Astrocyte of the hippocampus (primary cell): ENCODE results near the gene PRRT2.
"Not testable (repeated sequence)": the region's sequence is repeated elsewhere in the genome, so short reads cannot be mapped to it uniquely, and the experiment has no call there.

ENCODE experiments used
- DNase-seq: peaks from one replicate; pipeline ENCODE4 v3.0.0; 2011; ENCODE audit warnings: low read depth, low spot score

PRRT2 gene

DNA sequence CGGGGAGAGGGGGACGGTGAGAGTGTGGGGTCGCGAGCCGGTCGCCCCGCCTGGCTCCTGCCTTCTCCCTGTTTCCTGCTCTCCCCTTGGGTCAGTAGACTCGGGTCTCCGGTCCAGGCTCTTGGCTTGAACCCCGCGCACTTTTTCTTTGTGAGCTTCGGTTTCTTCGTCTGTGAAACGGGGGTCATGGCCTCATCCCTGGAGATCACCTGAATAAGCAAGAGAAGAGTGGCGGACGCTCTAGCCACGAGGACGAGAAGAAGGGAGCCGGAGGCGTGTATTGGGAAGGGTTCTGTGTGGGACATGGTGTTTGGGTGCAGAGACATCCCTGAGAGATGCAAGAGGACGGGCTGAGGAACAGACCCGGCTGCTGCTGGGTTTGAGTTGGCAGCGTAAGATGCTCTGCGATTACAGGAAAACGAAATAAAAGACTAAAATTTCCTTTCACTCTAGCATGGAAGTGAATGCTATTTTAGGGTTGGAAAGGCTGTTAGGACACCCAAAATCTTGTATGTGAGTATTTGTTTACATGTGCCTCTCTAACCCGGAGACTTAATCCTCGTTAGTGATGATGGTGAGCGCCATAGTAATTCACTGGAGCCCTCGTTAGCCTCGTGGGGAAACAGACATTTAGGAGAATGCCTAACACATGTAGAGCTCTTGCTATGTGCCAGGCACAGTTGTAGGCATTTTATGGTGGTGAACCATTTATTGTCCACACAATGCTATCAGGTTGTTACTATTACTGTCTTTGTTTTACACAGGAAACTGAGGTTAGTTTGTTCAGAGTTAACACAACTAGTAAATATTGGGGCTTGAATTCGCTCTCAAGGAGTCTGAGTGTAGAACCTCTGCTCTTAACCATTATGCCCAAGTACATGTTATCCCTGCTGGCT is 20.8 kb upstream of the PRRT2 start:
- peak; percentile 26 for DNase-seq

GRCh38 chr16:29791845-29792807 is 19.9 kb upstream of the PRRT2 start:
- no peak for DNase-seq

- DNase-seq: not testable (repeated sequence)
These were observed 18.8 kb upstream of the PRRT2 start for GRCh38 chr16:29793153-29793552.

DNA sequence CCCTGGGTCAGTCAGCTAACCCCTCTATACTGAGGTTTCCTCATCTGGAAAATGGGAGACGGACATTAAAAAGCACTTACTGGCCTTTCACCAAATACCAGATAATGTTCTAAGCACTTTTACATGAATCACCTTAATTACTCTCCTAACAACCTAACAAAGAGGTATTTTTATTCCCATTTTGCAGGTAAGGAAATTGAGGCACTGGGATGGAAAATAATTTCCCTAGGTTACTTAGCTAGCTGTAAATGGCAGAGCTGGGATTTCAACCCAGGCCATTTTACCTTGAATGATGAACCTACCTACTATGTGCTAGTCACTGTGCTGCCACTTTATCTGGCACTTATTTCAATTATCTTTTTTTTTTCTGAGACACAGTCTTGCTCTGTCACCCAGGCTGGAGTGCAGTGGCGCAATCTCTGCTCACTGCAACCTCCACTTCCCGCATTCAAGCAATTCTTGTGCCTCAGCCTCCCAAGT is 17.7 kb upstream of the PRRT2 start:
- no peak for DNase-seq

DNA sequence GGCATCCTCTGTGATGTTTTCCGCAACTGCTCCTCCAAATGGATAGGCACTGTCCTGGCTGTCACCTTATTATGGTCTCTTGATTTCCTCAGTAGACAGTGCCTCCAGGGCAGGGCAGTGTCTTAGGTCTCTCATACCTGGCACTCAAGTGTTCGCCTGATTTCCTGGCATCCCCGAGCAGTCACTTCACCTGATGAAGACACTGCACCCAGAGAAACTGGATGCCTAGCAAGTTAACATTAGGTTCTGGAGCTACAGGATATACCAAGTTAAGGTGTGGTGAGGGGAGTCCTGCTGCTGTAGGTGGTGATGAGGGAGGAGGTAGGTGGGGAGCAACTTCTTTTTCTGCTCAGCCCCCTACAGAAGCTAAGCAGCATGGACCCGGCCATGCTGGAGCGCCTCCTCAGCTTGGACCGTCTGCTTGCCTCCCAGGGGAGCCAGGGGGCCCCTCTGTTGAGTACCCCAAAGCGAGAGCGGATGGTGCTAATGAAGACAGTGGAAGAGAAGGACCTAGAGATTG is 9.5 kb upstream of the PRRT2 start:
- no peak for DNase-seq

GRCh38 chr16:29804020-29804419 is 8.0 kb upstream of the PRRT2 start:
- no peak for DNase-seq

- peak; percentile 39 for DNase-seq
These were observed 7.3 kb upstream of the PRRT2 start for GRCh38 chr16:29804455-29805231.

GRCh38 chr16:29805232-29806098 is 6.5 kb upstream of the PRRT2 start:
- peak; percentile 99 for DNase-seq

GRCh38 chr16:29806099-29806579 is 5.9 kb upstream of the PRRT2 start, which contains the start of gene MAZ:
TSS of gene MAZ (plus strand) at chr16:29806529. CDS start at chr16:29806702, 173 bp downstream.
- DNase-seq: no peak

DNA sequence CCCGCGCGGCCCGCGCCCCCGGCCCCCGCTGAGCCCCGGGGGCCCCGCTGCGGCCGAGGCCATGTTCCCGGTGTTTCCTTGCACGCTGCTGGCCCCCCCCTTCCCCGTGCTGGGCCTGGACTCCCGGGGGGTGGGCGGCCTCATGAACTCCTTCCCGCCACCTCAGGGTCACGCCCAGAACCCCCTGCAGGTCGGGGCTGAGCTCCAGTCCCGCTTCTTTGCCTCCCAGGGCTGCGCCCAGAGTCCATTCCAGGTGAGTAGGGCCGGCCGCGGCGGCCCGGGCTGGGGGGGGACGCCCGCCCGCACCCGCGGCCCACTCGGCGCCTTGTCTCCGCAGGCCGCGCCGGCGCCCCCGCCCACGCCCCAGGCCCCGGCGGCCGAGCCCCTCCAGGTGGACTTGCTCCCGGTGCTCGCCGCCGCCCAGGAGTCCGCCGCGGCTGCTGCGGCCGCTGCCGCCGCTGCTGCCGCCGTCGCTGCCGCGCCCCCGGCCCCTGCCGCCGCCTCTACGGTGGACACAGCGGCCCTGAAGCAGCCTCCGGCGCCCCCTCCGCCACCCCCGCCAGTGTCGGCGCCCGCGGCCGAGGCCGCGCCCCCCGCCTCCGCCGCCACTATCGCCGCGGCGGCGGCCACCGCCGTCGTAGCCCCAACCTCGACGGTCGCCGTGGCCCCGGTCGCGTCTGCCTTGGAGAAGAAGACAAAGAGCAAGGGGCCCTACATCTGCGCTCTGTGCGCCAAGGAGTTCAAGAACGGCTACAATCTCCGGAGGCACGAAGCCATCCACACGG is 5.2 kb upstream of the PRRT2 start:
- peak; percentile 68 for DNase-seq

DNA sequence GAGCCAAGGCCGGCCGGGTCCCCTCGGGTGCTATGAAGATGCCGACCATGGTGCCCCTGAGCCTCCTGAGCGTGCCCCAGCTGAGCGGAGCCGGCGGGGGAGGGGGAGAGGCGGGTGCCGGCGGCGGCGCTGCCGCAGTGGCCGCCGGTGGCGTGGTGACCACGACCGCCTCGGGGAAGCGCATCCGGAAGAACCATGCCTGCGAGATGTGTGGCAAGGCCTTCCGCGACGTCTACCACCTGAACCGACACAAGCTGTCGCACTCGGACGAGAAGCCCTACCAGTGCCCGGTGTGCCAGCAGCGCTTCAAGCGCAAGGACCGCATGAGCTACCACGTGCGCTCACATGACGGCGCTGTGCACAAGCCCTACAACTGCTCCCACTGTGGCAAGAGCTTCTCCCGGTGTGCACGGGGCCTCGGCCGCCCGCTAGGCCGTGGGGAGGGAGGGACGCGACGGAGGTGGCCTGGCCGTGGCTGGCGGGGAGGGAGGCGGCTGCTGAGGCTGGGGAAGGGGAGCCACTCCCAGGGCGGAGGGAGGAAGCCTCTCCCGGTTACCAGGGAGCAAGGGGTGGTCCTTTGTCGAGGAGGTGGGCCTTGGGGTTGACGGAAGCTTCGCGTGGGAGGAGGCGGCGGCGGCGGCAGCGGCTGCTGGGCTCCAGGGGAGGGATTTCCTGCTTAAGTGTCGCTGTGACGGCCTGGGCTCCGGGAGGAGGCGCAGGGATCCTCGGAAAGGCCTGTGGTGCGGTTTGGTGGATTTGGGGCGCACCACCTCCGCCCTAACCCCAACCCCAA is 4.4 kb upstream of the PRRT2 start:
- DNase-seq: peak; percentile 95

DNA sequence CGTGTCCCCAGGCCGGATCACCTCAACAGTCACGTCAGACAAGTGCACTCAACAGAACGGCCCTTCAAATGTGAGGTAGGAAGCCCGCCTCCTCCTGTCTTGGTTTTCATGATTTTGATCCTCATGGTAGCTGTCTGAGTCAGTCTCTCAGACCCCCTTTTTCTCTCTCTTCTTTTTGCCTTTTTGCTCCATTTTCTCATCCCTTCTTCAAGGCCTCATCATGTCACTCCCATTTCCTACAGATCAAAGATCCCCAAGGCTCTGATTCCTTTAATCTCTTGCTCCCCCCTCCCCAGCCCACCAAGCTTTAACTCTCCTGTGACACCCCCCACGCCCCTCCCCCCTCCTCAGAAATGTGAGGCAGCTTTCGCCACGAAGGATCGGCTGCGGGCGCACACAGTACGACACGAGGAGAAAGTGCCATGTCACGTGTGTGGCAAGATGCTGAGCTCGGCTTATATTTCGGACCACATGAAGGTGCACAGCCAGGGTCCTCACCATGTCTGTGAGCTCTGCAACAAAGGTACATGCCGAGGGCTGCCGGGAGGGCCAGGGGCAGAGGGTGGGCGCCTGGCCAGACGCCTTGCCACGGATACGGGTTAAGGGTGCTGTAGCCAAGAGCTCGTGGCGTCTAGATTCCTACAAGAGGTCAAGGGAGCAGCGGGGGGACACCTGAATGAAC is 3.6 kb upstream of the PRRT2 start:
- peak; percentile 25 for DNase-seq

- DNase-seq: no peak
These were observed 2.8 kb upstream of the PRRT2 start for GRCh38 chr16:29809031-29809747.

DNA sequence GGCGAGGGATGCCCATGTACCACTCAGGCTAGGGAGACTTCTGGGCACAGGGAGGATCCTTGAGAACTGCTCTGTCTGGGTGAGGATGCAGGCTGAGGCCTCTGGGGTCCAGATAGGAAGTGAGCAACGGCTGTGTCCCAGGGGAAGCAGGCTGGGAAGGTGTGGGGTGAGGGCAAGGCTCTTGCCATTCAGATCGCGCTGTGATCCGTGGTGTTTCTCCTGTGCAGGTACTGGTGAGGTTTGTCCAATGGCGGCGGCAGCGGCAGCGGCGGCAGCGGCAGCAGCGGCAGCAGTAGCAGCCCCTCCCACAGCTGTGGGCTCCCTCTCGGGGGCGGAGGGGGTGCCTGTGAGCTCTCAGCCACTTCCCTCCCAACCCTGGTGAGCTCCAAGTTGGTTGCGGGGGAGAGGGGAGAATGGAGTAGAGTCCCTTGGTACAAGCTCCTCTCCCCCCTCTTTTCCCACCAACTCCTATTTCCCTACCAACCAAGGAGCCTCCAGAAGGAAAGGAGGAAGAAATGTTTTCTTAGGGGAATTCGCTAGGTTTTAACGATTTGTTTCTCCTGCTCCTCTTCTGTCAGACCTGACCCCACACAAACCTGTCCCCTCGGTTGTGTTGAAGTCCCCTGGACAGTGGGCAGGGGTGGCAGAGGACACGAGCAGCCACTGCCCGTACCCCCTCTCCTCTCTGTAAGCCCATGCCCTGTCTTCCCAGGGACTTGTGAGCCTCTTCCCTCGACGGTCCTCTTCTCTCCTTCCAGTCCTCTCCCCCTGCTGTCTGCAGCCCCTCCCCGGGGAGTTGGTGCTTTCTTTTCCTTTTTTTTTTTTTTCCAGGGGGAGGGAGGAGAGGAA is 1.9 kb upstream of the PRRT2 start:
- peak; percentile 43 for DNase-seq

GRCh38 chr16:29810699-29811169 is 1.3 kb upstream of the PRRT2 start:
- no peak for DNase-seq
